HepG2 (cell line): ENCODE measurements around the gene MRPS5. TPM values are rescaled to one million over a fixed set of nuclear protein-coding genes. Genes with fewer than 3 reads are reported as not detected.

Experiments used
- AGO1 ChIP-seq: fragments of 200-400 bp; formaldehyde crosslinking; IDR thresholded peaks from 2 replicates; pipeline ENCODE4 v1.6.1; 2017; ENCODE audit warnings: mild to moderate bottlenecking, low read depth, low read length, moderate library complexity; ENCODE audit not compliant: poor library complexity, severe bottlenecking
- HDAC2 ChIP-seq: sonication (generic); formaldehyde crosslinking; IDR thresholded peaks from 2 replicates; pipeline ENCODE4 v1.4.0; 2020; ENCODE audit warnings: missing genetic modification reagents
- JUNB ChIP-seq: sonication (generic); formaldehyde crosslinking; IDR thresholded peaks from 2 replicates; pipeline ENCODE4 v1.8.0; 2022; ENCODE audit warnings: missing genetic modification reagents, mild to moderate bottlenecking, borderline replicate concordance
- MTF2 ChIP-seq: sonication (generic); formaldehyde crosslinking; IDR thresholded peaks from 2 replicates; pipeline ENCODE4 v1.5.0; 2020; ENCODE audit warnings: missing genetic modification reagents, borderline replicate concordance
- POGZ ChIP-seq: sonication (generic); formaldehyde crosslinking; IDR thresholded peaks from 2 replicates; pipeline ENCODE4 v1.4.0; 2020; ENCODE audit warnings: mild to moderate bottlenecking, missing genetic modification reagents
- PPARG ChIP-seq: conservative IDR thresholded peaks from 2 replicates; pipeline ENCODE4 v1.6.1; 2016; ENCODE audit warnings: missing biosample characterization, missing genetic modification reagents
- RXRB ChIP-seq: IDR thresholded peaks from 2 replicates; pipeline ENCODE4 v1.6.1; 2016; ENCODE audit warnings: borderline replicate concordance, missing genetic modification reagents, missing compliant biosample characterization
- SALL1 ChIP-seq: sonication (generic); formaldehyde crosslinking; IDR thresholded peaks from 2 replicates; pipeline ENCODE4 v1.8.0; 2022; ENCODE audit warnings: mild to moderate bottlenecking, missing genetic modification reagents
- ZC3H13 ChIP-seq: sonication (generic); formaldehyde crosslinking; IDR thresholded peaks from 2 replicates; pipeline ENCODE4 v1.8.1; 2023; ENCODE audit warnings: mild to moderate bottlenecking, missing genetic modification reagents, moderate library complexity
- ZFP1 ChIP-seq: IDR thresholded peaks from 2 replicates; pipeline ENCODE4 v1.6.1; 2016
- ZFY ChIP-seq: sonication (generic); formaldehyde crosslinking; IDR thresholded peaks from 2 replicates; pipeline ENCODE4 v1.4.0; 2020; ENCODE audit warnings: missing genetic modification reagents
- ZNF10 ChIP-seq: sonication (generic); formaldehyde crosslinking; IDR thresholded peaks from 2 replicates; pipeline ENCODE4 v1.4.0; 2020; ENCODE audit warnings: mild to moderate bottlenecking, low read depth, missing genetic modification reagents, borderline replicate concordance
- ZNF230 ChIP-seq: sonication (generic); formaldehyde crosslinking; IDR thresholded peaks from 2 replicates; pipeline ENCODE4 v1.4.0; 2020; ENCODE audit warnings: mild to moderate bottlenecking, missing genetic modification reagents
- ZNF235 ChIP-seq: sonication (generic); formaldehyde crosslinking; IDR thresholded peaks from 2 replicates; pipeline ENCODE4 v1.8.1; 2023; ENCODE audit warnings: mild to moderate bottlenecking, missing genetic modification reagents, borderline replicate concordance
- ZNF550 ChIP-seq: sonication (generic); formaldehyde crosslinking; IDR thresholded peaks from 2 replicates; pipeline ENCODE4 v1.4.0; 2020; ENCODE audit warnings: mild to moderate bottlenecking, missing genetic modification reagents, borderline replicate concordance
- ZNF629 ChIP-seq: sonication (generic); formaldehyde crosslinking; conservative IDR thresholded peaks from 2 replicates; pipeline ENCODE4 v1.5.0; 2020; ENCODE audit warnings: missing genetic modification reagents
- ZNF775 ChIP-seq: sonication (generic); formaldehyde crosslinking; IDR thresholded peaks from 2 replicates; pipeline ENCODE4 v1.4.0; 2020; ENCODE audit warnings: missing genetic modification reagents, mild to moderate bottlenecking, moderate library complexity, borderline replicate concordance
- ZSCAN25 ChIP-seq: sonication (generic); formaldehyde crosslinking; IDR thresholded peaks from 2 replicates; pipeline ENCODE4 v1.8.0; 2022; ENCODE audit warnings: mild to moderate bottlenecking, missing genetic modification reagents
- polyA plus RNA-seq, 8 experiments: library from polyadenylated mRNA; depleted of rRNA in 3 of 8; stranded (reverse) in 7 of 8; unstranded in 1 of 8; fragments of >200 nt; fragmentation: Illumina TruSeq in 4 of 8; extraction: Trizol in 4 of 8; gene quantifications; 2 replicates each; pipeline versions ENCODE4 v1.2.1 to v1.2.3, GENCODE V29; 2011 to 2016; ENCODE audit warnings: low read depth in 4 of 8, missing spikeins in 1 of 8, mixed read lengths in 1 of 8; ENCODE audit not compliant: insufficient read depth in 1 of 8
- total RNA-seq, 5 experiments: library from RNA; depleted of rRNA; stranded (reverse); fragments of >200 nt; fragmentation: Illumina TruSeq; extraction: Trizol; gene quantifications; 2 replicates each; pipeline ENCODE4 v1.2.3, GENCODE V29; 2016; ENCODE audit warnings: low read depth in 1 of 5
- TF ChIP-seq, protein P1 (sequence below): sonication (generic); formaldehyde crosslinking; IDR thresholded peaks from 2 replicates; pipeline ENCODE4 v1.8.0; 2022; ENCODE audit warnings: missing genetic modification reagents, mild to moderate bottlenecking, borderline replicate concordance
- TF ChIP-seq, protein P2 (sequence below): sonication (generic); formaldehyde crosslinking; IDR thresholded peaks from 2 replicates; pipeline ENCODE4 v1.5.0; 2020; ENCODE audit warnings: missing genetic modification reagents
- TF ChIP-seq, protein P3 (sequence below): sonication (generic); formaldehyde crosslinking; IDR thresholded peaks from 2 replicates; pipeline ENCODE4 v1.9.0; 2022; ENCODE audit warnings: missing genetic modification reagents, mild to moderate bottlenecking, borderline replicate concordance
- TF ChIP-seq, protein P4 (sequence below): sonication (generic); formaldehyde crosslinking; IDR thresholded peaks from 2 replicates; pipeline ENCODE4 v1.4.0; 2020; ENCODE audit warnings: mild to moderate bottlenecking, low read depth, missing genetic modification reagents
- TF ChIP-seq, protein P5 (sequence below): sonication (generic); formaldehyde crosslinking; IDR thresholded peaks from 2 replicates; pipeline ENCODE4 v1.4.0; 2020; ENCODE audit warnings: missing genetic modification reagents, borderline replicate concordance
- TF ChIP-seq, protein P6 (sequence below): sonication (generic); formaldehyde crosslinking; IDR thresholded peaks from 2 replicates; pipeline ENCODE4 v1.4.0; 2020; ENCODE audit warnings: missing genetic modification reagents, mild to moderate bottlenecking, borderline replicate concordance

MRPS5 gene
- total and polyA plus RNA-seq, 2 of the 13 experiments (the other 11 are each of a cell fraction or from before 2014, with no cell fraction given) = 98.8 to 134 TPM

DNA sequence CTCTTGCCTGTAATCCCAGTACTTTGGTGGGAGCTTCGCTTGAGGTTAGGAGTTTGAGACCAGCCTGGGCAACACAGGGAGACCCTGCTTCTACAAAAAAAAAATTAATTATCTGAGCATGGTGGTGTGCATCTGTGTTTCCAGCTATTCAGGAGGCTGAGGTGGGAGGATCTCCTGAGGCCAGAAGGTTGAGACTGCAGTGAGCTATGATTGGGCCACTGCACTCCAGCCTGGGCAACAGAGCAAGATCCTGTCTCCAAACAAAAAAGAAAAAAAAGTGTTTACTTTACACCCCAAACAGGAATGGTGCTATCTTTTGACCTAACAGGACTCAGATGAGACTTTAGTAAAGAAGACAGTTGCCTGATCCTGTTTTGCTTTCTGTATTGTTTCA, 60.5 kb downstream of the MRPS5 start (continued):
- TF ChIP-seq, protein P1, sequence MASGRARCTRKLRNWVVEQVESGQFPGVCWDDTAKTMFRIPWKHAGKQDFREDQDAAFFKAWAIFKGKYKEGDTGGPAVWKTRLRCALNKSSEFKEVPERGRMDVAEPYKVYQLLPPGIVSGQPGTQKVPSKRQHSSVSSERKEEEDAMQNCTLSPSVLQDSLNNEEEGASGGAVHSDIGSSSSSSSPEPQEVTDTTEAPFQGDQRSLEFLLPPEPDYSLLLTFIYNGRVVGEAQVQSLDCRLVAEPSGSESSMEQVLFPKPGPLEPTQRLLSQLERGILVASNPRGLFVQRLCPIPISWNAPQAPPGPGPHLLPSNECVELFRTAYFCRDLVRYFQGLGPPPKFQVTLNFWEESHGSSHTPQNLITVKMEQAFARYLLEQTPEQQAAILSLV (CRISPR knock-in tag) = no peak
- TF ChIP-seq, protein P2, sequence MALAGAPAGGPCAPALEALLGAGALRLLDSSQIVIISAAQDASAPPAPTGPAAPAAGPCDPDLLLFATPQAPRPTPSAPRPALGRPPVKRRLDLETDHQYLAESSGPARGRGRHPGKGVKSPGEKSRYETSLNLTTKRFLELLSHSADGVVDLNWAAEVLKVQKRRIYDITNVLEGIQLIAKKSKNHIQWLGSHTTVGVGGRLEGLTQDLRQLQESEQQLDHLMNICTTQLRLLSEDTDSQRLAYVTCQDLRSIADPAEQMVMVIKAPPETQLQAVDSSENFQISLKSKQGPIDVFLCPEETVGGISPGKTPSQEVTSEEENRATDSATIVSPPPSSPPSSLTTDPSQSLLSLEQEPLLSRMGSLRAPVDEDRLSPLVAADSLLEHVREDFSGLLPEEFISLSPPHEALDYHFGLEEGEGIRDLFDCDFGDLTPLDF = no peak
- TF ChIP-seq AGO1 (peak; percentile 20), SALL1 (CRISPR knock-in tag) (0 out of 2 replicates have a peak, but pooled peaks have one; percentile 2), ZNF629 (CRISPR knock-in tag) (no peak), ZNF775 (CRISPR knock-in tag) (no peak), ZNF550 (no peak), ZNF235 (CRISPR knock-in tag) (no peak), MTF2 (CRISPR knock-in tag) (no peak), JUNB (CRISPR knock-in tag) (no peak), ZNF10 (no peak), ZFY (CRISPR knock-in tag) (no peak), ZNF230 (no peak), RXRB (no peak), HDAC2 (no peak), PPARG (CRISPR knock-in tag) (no peak), POGZ (no peak), ZFP1 (CRISPR knock-in tag) (no peak), ZSCAN25 (CRISPR knock-in tag) (peak; percentile 37; the same call in 1 of the 2 replicates), ZC3H13 (no peak)
- TF ChIP-seq, protein P3, sequence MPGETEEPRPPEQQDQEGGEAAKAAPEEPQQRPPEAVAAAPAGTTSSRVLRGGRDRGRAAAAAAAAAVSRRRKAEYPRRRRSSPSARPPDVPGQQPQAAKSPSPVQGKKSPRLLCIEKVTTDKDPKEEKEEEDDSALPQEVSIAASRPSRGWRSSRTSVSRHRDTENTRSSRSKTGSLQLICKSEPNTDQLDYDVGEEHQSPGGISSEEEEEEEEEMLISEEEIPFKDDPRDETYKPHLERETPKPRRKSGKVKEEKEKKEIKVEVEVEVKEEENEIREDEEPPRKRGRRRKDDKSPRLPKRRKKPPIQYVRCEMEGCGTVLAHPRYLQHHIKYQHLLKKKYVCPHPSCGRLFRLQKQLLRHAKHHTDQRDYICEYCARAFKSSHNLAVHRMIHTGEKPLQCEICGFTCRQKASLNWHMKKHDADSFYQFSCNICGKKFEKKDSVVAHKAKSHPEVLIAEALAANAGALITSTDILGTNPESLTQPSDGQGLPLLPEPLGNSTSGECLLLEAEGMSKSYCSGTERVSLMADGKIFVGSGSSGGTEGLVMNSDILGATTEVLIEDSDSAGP = 0 out of 2 replicates have a peak, but pooled peaks have one; percentile 25
- TF ChIP-seq, protein P4, sequence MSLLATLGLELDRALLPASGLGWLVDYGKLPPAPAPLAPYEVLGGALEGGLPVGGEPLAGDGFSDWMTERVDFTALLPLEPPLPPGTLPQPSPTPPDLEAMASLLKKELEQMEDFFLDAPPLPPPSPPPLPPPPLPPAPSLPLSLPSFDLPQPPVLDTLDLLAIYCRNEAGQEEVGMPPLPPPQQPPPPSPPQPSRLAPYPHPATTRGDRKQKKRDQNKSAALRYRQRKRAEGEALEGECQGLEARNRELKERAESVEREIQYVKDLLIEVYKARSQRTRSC (CRISPR knock-in tag) = 0 out of 2 replicates have a peak, but pooled peaks have one; percentile 78
- TF ChIP-seq, protein P5, sequence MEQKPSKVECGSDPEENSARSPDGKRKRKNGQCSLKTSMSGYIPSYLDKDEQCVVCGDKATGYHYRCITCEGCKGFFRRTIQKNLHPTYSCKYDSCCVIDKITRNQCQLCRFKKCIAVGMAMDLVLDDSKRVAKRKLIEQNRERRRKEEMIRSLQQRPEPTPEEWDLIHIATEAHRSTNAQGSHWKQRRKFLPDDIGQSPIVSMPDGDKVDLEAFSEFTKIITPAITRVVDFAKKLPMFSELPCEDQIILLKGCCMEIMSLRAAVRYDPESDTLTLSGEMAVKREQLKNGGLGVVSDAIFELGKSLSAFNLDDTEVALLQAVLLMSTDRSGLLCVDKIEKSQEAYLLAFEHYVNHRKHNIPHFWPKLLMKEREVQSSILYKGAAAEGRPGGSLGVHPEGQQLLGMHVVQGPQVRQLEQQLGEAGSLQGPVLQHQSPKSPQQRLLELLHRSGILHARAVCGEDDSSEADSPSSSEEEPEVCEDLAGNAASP (CRISPR knock-in tag) = no peak
- TF ChIP-seq, protein P6, sequence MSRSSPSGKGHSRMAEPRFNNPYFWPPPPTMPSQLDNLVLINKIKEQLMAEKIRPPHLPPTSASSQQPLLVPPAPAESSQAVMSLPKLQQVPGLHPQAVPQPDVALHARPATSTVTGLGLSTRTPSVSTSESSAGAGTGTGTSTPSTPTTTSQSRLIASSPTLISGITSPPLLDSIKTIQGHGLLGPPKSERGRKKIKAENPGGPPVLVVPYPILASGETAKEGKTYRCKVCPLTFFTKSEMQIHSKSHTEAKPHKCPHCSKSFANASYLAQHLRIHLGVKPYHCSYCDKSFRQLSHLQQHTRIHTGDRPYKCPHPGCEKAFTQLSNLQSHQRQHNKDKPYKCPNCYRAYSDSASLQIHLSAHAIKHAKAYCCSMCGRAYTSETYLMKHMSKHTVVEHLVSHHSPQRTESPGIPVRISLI = peak; percentile 84
